Jurkat, Clone E6-1 (cell line): ENCODE results near the gene MDH1.
"Not testable (repeated sequence)": the region's sequence is repeated elsewhere in the genome, so short reads cannot be mapped to it uniquely, and the experiment has no call there.

Experiments used
- DNase-seq: peaks from one replicate; pipeline ENCODE4 v3.0.0-alpha.2; 2011; ENCODE audit warnings: low read depth, low spot score
- H3K4me3 ChIP-seq: 2 replicates; pipeline ENCODE4 v1.5.1; 2011; ENCODE audit warnings: mild to moderate bottlenecking, low read length, control low read depth, moderate library complexity

Gene MDH1

GRCh38 chr2:63619328-63619727 is 30.6 kb downstream of the MDH1 start:
- no peak for DNase-seq
- H3K4me3 ChIP-seq = no peak overlapping the region

GRCh38 chr2:63622751-63623150 is 34.0 kb downstream of the MDH1 start:
- no peak for DNase-seq
- H3K4me3 ChIP-seq = no peak overlapping the region

- H3K4me3 ChIP-seq, DNase-seq: not testable (repeated sequence)
Measured at GRCh38 chr2:63623763-63624162, 35.0 kb downstream of the MDH1 start.

DNA sequence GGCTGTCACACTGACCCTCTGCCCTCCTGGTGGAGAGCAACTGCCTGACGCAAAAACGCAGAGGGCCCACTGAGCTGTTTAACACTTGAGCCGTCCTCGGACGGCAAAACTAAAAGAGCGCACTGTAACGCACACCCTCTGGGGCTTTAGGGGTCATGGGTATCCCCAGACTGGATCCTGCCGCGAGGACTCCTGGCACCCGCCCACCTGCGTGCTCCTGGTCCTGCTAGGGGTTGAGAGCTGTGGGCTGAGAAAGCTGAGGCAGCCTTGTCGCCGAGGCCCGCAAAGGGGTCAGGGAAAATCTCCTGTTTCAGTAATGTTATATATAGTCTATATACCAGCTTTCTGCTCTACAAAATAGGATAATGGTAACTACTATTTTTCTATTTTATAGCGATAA is 39.1 kb downstream of the MDH1 start:
- no peak overlapping the region for H3K4me3 ChIP-seq
- DNase-seq = no peak

- no peak for DNase-seq
- H3K4me3 ChIP-seq = no peak overlapping the region
Measured at GRCh38 chr2:63628403-63628942, 39.7 kb downstream of the MDH1 start.

- H3K4me3 ChIP-seq = no peak overlapping the region
- no peak for DNase-seq
Measured at GRCh38 chr2:63631501-63631900, 42.7 kb downstream of the MDH1 start.

DNA sequence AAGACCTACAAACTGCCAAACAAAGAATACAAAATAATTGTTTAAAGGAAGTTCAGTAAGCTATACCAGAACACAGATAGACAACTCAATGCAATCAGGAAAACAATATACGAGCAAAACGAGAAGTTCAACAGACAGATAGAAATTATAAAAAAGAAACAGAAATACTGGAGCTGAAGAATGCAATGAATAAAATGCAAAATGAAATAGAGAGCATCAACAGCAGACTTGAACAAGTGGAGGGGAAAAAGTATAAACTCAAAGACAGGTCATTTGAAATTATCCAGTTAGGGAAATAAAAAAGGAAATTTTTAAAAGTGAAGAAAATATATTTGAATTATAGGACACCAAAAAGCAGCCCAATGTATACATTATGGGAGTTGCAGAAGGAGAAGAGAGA is 43.6 kb downstream of the MDH1 start:
- no peak for DNase-seq

DNA sequence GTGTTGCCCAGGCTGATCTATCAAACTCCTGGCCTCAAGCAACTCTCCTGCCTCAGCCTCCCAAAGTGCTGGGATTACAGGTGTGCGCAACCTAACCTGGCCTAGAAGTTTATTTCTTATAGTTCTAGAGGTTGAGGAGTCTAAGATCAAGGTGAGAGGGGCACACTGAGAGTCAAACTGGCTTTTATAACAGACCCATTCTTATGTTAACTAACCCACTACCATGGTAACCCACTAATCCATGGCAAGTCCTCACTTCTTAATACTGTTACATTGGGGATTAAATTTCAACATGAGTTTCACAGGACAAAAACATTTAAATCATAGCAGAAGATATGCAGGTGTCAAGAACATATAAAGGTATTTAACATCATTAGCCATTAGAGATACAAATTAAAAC is 50.6 kb downstream of the MDH1 start:
- DNase-seq = no peak
- H3K4me3 ChIP-seq = no peak overlapping the region

More for the DNA sequence above, 43.6 kb downstream of the MDH1 start:
- no peak overlapping the region for H3K4me3 ChIP-seq

- DNase-seq = no peak
- no peak overlapping the region for H3K4me3 ChIP-seq
Measured at GRCh38 chr2:63642946-63643345, 54.2 kb downstream of the MDH1 start.

DNA sequence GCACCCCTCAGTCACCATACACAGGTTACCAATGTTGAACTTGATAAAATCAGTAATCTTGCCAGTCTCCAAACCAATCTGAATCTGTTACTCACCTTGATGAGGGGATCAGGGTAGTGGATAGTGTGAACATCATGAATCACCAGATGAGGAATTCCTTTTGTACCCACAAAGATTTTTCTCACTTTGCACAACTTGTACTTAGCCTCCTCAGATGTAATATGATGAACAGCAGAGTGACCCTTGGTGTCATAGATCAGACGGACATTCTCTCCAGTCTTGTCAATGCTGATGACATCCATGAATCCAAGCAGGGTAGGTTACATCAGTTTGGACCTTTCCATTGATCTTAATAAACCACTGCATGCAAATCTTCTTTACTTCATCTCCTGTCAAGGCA is 54.7 kb downstream of the MDH1 start:
- H3K4me3 ChIP-seq = no peak overlapping the region
- DNase-seq = no peak

- H3K4me3 ChIP-seq = no peak overlapping the region
- DNase-seq = no peak
Measured at GRCh38 chr2:63648632-63649031, 59.9 kb downstream of the MDH1 start.

- DNase-seq = no peak
- no peak overlapping the region for H3K4me3 ChIP-seq
Measured at GRCh38 chr2:63649829-63650228, 61.1 kb downstream of the MDH1 start.

DNA sequence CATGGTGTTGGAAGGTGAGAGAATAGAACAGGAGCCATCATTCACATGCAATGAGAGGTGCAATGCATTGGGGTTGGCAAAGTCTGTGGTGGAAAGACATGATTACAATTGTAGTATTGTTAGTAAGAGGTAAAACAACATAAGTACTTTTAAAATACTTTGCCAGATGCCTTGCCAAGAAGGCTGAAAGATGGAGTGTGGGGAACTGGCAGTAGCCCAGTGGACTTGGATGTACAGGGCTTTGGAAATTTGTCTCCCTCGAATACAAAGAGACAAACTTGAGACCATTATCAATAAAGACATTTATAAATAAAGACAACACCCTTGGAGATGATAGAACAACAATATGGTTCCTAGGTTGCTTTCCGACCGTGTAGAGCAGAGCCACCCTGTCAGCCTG is 62.0 kb downstream of the MDH1 start:
- DNase-seq = no peak
- no peak overlapping the region for H3K4me3 ChIP-seq

DNA sequence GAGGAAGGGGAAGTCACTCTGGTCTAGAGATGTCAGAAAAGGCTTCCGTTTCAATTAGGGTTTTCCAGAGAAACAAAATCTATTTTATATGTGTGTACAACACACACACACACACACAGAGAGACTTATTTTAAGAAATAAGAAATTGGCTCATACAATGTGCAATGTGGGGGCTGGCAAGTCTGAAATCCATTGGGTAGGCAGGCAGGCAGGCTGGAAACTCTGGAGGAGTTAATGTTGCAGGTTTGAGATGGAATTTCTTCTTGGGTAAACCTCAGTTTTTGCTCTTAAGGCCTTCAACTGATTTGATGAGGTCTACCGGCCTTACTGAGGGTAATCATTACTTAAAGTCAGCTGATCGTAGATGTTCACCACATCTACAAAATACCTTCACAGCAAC is 62.6 kb downstream of the MDH1 start:
- DNase-seq = no peak
- H3K4me3 ChIP-seq = no peak overlapping the region

DNA sequence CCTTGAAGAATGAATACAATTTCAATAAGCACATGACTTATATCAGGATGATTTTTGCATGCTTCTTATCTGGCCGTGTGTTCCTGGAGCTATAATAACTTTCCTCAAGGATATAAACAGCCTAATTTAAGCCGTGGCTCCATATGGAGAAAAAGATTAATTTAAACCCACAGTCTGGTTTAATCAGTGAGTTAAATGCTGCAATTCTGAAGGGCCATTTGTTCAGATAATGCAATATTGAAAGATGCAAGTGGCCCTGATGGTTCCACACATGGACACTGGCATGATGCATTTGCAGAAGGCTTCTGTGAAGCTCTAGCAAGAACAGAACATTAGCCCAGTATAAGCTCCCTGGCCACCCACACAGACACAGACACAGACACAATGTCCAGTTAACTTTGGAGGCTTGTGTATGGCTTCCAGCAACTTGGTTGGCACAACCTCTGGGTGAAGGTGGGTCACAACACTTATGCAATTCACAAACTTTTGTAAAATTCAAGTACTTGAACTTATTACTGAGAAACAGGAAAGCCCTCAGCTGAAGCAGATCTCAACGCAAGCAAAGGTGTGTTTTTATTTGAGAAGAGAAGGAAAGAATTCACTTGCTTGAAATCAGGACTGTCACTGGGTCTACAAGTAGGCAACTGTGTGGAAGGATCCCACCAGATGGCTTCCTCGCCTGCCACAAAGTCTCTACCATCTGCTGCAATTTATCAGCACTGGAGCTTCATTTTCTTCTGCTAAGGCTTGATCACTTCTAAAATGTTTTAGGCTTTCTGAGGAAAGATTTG is 63.3 kb downstream of the MDH1 start:
- DNase-seq = no peak
- H3K4me3 ChIP-seq = no peak overlapping the region

DNA sequence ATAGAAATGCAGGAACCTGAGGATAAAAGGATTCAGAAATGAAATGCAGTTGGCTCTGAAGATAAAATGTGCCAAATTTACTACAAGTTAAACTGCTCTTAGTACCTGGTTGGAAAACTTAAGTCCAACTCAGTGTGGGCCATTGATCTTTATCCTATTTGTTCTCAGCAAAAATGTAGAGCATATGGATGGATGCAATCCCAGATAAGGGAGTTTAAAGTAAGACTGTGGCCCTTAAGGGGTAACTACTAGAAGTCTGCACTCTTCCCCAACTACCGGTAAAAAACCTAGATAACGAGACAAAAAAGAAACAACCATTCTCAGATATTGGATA is 63.9 kb downstream of the MDH1 start:
- no peak for DNase-seq
- H3K4me3 ChIP-seq = no peak overlapping the region

DNA sequence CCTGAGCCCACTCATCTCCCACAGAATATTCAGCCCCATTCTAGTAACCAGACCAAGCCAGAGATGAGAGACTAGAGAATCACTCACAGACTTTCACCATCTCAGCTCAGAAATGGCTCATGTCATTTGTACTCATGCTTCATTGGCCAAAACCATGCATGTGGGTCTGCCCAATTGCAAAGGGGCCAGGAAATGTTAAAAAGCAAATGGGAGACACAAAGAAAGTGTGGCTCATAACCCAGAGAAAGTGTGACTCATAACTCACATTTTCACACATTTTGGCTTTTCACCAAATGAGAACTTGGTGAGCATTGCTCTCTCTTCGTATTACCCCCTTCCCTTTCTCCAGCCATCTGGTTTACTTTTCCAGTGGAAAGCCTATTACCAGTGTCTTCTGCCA is 66.2 kb downstream of the MDH1 start:
- no peak for DNase-seq
- H3K4me3 ChIP-seq = no peak overlapping the region
